NCI-H2107 (cell line): ENCODE results near the gene APOBEC4.
"Not testable (repeated sequence)": the region's sequence is repeated elsewhere in the genome, so short reads cannot be mapped to it uniquely, and the experiment has no call there.

Source experiments
- DNase-seq: peaks from one replicate; lab custom pipeline; 2025; lab: John Stamatoyannopoulos, UW

The APOBEC4 gene

GRCh38 chr1:183634429-183635065 lies 18.6 kb downstream of the APOBEC4 start:
- DNase-seq, result no peak

GRCh38 chr1:183633676-183634343 lies 19.3 kb downstream of the APOBEC4 start:
- DNase-seq, result no peak

GRCh38 chr1:183632964-183633363 lies 20.2 kb downstream of the APOBEC4 start:
- DNase-seq, result no peak

GRCh38 chr1:183632114-183632513 lies 21.0 kb downstream of the APOBEC4 start:
- no peak for DNase-seq

- no peak for DNase-seq
Measured at GRCh38 chr1:183630748-183631147, 22.4 kb downstream of the APOBEC4 start.

- DNase-seq, result no peak
Measured at GRCh38 chr1:183628537-183628936, 24.6 kb downstream of the APOBEC4 start.

GRCh38 chr1:183626236-183626635 lies 26.9 kb downstream of the APOBEC4 start:
- DNase-seq, result not testable (repeated sequence)

GRCh38 chr1:183622884-183623785 lies 30.0 kb downstream of the APOBEC4 start:
- DNase-seq, result peak; percentile 34

- no peak for DNase-seq
Measured at GRCh38 chr1:183622013-183622412, 31.1 kb downstream of the APOBEC4 start.

- no peak for DNase-seq
Measured at GRCh38 chr1:183620311-183620710, 32.8 kb downstream of the APOBEC4 start.

GRCh38 chr1:183619781-183620180 lies 33.3 kb downstream of the APOBEC4 start:
- no peak for DNase-seq

- DNase-seq, result not testable (repeated sequence)
Measured at GRCh38 chr1:183618202-183618601, 34.9 kb downstream of the APOBEC4 start.

GRCh38 chr1:183612975-183613374 lies 40.1 kb downstream of the APOBEC4 start:
- not testable (repeated sequence) for DNase-seq

GRCh38 chr1:183612407-183612806 lies 40.7 kb downstream of the APOBEC4 start:
- DNase-seq, result no peak

GRCh38 chr1:183611021-183611420 lies 42.1 kb downstream of the APOBEC4 start:
- DNase-seq, result no peak

GRCh38 chr1:183609759-183610452 lies 43.2 kb downstream of the APOBEC4 start:
- DNase-seq, result no peak

- DNase-seq, result no peak
Measured at GRCh38 chr1:183609313-183609712, 43.8 kb downstream of the APOBEC4 start.

GRCh38 chr1:183607322-183607980 lies 45.7 kb downstream of the APOBEC4 start:
- DNase-seq, result no peak

GRCh38 chr1:183605904-183606303 lies 47.2 kb downstream of the APOBEC4 start:
- no peak for DNase-seq

GRCh38 chr1:183604815-183605214 lies 48.3 kb downstream of the APOBEC4 start:
- DNase-seq, result no peak

- no peak for DNase-seq
Measured at GRCh38 chr1:183604038-183604808, 48.9 kb downstream of the APOBEC4 start.
